ENCODE results near the gene FARSA. TPM values are rescaled to one million over a fixed set of nuclear protein-coding genes. Genes with fewer than 3 reads are reported as not detected.

Gene FARSA
- total RNA-seq, 4 donors from 2014 or later, result 21.6 to 49.2 (median 35.8) TPM

DNA sequence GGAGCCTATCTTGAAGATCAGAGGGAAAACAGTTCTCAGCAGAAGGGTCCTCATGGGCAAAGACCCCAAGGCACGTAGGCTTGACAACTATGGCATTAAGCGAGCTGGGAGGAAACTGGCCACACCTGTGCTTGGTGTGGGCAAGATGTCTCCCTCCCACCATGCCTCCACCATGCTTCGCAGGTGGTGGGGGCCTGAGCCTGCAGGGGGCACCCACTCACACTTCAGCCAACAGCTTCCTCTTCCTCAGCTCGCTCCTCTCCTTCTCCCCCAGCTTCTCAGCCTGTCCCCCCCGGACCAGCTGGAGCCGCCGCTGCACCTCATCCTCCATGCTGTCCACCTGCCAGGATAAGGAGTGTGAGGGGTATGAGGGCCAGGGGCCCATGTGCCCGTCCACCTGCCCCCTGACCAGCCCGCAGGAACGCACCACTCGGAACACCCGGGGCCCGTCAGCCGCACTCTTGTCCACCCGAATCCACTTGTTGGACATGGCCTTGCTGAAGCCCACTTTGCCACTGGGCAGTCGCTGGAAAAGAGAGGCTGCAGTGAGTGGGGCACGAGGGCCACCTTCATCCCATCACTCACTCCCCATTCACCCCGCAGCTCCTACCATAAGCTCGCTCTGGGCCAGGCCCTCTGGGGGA is 3.4 kb downstream of the FARSA start:
- Histone ChIP-seq H3K27me3 (no peaks in the 10 kb centered on the region), H3K4me1 (peaks cover 18 to 27% (median 22%) of the 10 kb centered on the region in 4 donors), H3K27ac (replicated peaks in 1 of 4) (no peak overlapping the region), H3K36me3 (peaks cover 41 to 60% (median 58%) of the 10 kb centered on the region in 4 donors), H3K4me3 (no peak overlapping the region), H3K9me3 (no peaks in the 10 kb centered on the region)
- TF ChIP-seq EP300 (IDR thresholded peaks at IDR 0.05) (no peak), POLR2AphosphoS5 (IDR thresholded peaks at IDR 0.05) (no peak), POLR2A (IDR thresholded peaks at IDR 0.05; ENCODE audit: low read depth) (no peak)
- TF ChIP-seq, protein P1, sequence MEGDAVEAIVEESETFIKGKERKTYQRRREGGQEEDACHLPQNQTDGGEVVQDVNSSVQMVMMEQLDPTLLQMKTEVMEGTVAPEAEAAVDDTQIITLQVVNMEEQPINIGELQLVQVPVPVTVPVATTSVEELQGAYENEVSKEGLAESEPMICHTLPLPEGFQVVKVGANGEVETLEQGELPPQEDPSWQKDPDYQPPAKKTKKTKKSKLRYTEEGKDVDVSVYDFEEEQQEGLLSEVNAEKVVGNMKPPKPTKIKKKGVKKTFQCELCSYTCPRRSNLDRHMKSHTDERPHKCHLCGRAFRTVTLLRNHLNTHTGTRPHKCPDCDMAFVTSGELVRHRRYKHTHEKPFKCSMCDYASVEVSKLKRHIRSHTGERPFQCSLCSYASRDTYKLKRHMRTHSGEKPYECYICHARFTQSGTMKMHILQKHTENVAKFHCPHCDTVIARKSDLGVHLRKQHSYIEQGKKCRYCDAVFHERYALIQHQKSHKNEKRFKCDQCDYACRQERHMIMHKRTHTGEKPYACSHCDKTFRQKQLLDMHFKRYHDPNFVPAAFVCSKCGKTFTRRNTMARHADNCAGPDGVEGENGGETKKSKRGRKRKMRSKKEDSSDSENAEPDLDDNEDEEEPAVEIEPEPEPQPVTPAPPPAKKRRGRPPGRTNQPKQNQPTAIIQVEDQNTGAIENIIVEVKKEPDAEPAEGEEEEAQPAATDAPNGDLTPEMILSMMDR (IDR thresholded peaks at IDR 0.05), result no peak
- 93% methylated on average over 18 of the region's 19 CpGs for WGBS
- no peak for DNase-seq (ENCODE audit: extremely low spot score)
- intact Hi-C loops (cut with DNase I), result no loop called here

DNA sequence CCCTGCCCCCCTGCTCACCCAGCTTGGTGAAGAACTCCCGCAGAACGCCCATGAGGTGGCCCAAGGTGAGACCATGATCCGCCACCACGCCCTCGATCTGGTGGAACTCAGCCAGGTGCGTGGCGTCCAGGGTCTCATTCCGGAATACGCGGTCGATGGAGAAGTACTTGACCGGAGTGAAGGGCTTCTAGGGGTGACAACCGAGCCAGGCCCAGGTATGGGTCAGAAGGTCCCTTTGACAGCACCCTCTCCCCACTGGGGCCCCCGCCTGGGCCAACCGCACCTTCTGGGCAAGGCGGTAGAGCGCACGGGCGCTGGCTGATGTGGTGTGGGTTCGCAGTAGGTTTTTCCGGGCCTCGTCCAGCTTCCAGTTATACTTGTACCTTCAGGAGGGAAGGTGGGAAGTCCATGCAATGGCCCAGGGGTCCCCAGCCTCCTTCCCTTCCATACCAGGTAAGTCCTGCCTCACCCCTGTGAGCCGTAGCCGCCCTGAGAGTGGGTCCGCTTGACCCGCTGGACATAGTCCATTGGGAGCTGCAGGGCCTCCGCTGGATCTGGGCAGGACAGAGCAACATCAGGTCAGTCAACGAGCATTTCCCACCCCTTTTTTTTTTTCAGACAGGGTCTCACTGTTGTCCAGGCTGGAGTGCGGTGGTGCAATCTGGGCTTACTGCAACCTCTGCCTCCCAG is 8.7 kb downstream of the FARSA start:
- TF ChIP-seq EP300 (IDR thresholded peaks at IDR 0.05) (no peak), POLR2A (IDR thresholded peaks at IDR 0.05; ENCODE audit: low read depth) (no peak), POLR2AphosphoS5 (IDR thresholded peaks at IDR 0.05) (no peak)
- TF ChIP-seq, protein P1 (IDR thresholded peaks at IDR 0.05), result no peak
- no peaks in the 10 kb centered on the region for H3K27me3 ChIP-seq
- H3K27ac ChIP-seq (replicated peaks in 1 of 4), result no peak overlapping the region
- no peak for DNase-seq (ENCODE audit: extremely low spot score)
- peaks cover 0 to under 1% (median 0%) of the 10 kb centered on the region in 4 donors for H3K4me1 ChIP-seq
- 95% methylated on average over 18 of the region's 29 CpGs for WGBS
- intact Hi-C loops (cut with DNase I), result no loop called here
- no peaks in the 10 kb centered on the region for H3K9me3 ChIP-seq
- no peak overlapping the region for H3K4me3 ChIP-seq
- H3K36me3 ChIP-seq, result peaks cover 63 to 78% (median 77%) of the 10 kb centered on the region in 4 donors

DNA sequence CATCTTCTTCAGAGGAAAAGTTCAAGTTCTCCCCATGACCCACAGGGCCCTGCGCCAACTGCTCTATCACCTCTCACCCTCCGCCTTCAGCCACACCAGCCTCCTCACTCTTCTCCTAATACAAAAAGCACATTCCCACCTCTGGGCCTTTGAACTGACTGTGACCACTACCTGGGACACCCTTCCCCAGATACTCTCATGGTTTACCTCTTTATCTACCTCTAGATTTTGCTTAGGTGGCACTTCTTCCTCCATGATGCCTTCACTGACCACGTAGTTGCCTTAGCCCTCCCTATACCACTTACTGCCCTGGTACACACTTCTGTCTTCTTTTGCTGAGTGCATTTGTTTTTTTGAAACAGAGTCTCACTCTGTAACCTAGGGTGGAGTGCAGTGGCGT is 10.6 kb downstream of the FARSA start:
- H3K36me3 ChIP-seq, result peaks cover 52 to 60% (median 59%) of the 10 kb centered on the region in 4 donors
- no peak overlapping the region for H3K27ac ChIP-seq (replicated peaks in 1 of 4)
- TF ChIP-seq POLR2AphosphoS5 (IDR thresholded peaks at IDR 0.05) (no peak), EP300 (IDR thresholded peaks at IDR 0.05) (no peak), POLR2A (IDR thresholded peaks at IDR 0.05; ENCODE audit: low read depth) (no peak)
- TF ChIP-seq, protein P1 (IDR thresholded peaks at IDR 0.05), result no peak
- peaks cover 5 to 13% (median 10%) of the 10 kb centered on the region in 4 donors for H3K4me1 ChIP-seq
- WGBS, result 97% methylated on average over 4 of the region's 4 CpGs
- H3K27me3 ChIP-seq, result no peaks in the 10 kb centered on the region
- intact Hi-C loops (cut with DNase I), result no loop called here
- no peak for DNase-seq (ENCODE audit: extremely low spot score)
- H3K9me3 ChIP-seq, result no peaks in the 10 kb centered on the region
- no peak overlapping the region for H3K4me3 ChIP-seq

DNA sequence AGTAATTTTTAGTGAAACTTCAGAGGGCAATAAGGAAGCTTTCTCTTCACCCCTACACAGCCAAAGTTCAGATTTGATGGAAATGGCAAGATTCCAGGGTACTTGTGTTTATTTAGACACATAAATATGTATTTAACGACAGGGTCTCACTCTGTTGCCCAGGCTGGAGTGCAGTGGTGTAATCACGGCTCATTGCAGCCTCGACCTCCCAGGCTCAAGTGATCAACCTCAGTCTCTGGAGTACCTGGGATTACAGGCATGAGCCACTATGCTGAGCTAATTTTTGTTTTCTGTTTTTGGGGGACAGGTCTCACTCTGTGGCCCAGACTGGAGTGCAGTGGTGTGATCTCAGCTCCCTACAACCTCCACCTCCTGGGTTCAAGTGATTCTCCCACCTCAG is 12.5 kb downstream of the FARSA start:
- no peak for DNase-seq (ENCODE audit: extremely low spot score)
- WGBS, result 80% methylated on average over 3 of the region's 3 CpGs
- H3K9me3 ChIP-seq, result no peaks in the 10 kb centered on the region
- no peak overlapping the region for H3K27ac ChIP-seq (replicated peaks in 1 of 4)
- intact Hi-C loops (cut with DNase I), result no loop called here
- no peak overlapping the region for H3K4me3 ChIP-seq
- peaks cover 35 to 41% (median 40%) of the 10 kb centered on the region in 4 donors for H3K36me3 ChIP-seq
- TF ChIP-seq POLR2A (IDR thresholded peaks at IDR 0.05; ENCODE audit: low read depth), result no peak
- TF ChIP-seq, protein P1 (IDR thresholded peaks at IDR 0.05), result no peak
- TF ChIP-seq POLR2AphosphoS5 (IDR thresholded peaks at IDR 0.05), result no peak
- no peak for TF ChIP-seq EP300 (IDR thresholded peaks at IDR 0.05)
- H3K4me1 ChIP-seq, result peaks cover 5 to 13% (median 10%) of the 10 kb centered on the region in 4 donors
- H3K27me3 ChIP-seq, result no peaks in the 10 kb centered on the region
